CD4-positive, alpha-beta T cell treated with Interleukin-6 at 100 ng/mL for 8 hours (primary cell): Measurements from ENCODE around the gene S100A16.

ENCODE experiments used
- DNase-seq: peaks from one replicate; pipeline ENCODE4 v3.0.0-alpha.2; 2020; ENCODE audit warnings: mixed read lengths, low spot score

The S100A16 gene

DNA sequence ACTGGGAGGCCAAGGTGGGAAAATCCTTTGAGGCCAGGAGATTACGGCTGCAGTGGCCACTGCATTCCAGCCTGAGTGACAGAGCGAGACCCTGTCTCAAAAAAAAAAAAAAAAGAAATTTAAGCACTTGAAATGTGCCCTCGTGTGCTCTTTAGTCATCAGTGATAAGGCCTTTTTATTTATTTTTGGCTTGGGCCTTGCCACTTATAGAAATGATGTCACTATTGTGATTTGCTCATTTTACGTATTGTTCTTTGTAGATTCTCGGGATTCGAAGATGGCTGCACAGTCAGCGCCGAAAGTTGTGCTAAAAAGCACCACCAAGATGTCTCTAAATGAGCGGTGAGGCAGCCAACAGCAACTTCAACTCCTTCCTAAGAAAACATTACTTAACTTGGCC, 23.4 kb upstream of the S100A16 start:
- no peak for DNase-seq

DNA sequence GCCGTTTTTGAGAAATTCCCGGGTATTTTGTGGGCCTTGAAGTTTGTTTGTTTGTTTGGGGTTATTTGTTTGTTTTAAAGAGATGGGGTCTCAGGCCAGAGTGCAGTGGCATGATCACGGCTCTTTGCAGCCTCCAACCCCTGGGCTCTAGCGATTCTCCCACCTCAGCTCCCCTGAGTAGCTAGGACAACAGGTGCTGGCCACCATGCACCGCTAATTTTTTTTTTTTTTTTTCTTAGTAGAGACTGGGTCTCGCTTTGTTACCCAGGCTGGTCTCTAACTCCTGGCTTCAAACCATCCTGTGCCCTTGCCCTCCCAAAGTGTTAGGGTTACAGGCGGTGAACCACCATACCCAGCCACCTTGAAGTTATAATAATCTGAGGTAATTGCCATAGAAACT, 22.9 kb upstream of the S100A16 start:
- no peak for DNase-seq

DNA sequence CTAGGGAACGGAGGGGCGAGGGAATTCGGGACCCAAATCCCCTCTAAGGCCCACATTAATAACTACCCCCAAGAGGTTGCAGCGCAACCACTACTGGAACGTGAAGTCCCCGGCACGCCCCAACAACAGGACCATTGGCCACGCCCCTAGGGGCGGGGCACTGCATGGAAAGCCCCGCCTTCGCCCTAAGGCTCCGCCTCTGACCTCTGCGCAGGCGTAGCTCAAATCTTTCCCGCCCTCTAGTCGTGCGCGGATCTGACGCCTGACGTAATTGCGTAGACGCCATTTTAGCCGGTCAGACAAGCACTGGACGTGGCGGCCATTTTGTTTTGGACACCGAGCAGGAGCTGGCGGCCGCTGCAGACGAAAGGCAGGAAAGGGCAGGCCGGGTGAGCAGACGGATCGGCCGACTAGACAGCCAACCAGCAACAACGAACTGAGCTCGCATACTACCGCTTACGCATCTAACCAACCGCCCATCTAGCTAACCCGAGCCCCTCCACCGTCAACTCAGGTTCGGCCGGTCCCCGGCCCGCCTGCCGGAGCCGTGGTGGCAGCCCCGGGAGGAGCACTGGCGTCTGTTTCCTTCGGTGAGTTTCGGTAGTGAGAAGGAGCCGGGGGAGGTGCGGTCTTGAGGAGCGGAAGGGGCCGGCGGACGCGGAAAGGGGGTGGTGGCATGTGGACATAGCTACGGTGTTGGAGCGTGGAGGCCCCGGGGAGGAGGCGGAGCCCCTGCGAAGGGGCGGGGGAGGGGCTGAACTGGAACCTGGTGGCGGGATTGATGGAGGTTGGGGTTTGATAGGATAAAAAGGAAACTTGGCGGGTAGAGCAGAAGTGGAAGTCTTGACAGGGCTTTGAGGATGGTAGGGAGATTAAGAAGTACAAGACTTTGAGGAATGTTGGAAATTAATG, 21.1 kb upstream of the S100A16 start, which contains the start of gene CHTOP:
TSS of gene CHTOP (plus strand) at position 313 of the 912 bp plus-strand sequence. CDS start 2,523 bp downstream, outside the sequence.
- peak; percentile 95 for DNase-seq

DNA sequence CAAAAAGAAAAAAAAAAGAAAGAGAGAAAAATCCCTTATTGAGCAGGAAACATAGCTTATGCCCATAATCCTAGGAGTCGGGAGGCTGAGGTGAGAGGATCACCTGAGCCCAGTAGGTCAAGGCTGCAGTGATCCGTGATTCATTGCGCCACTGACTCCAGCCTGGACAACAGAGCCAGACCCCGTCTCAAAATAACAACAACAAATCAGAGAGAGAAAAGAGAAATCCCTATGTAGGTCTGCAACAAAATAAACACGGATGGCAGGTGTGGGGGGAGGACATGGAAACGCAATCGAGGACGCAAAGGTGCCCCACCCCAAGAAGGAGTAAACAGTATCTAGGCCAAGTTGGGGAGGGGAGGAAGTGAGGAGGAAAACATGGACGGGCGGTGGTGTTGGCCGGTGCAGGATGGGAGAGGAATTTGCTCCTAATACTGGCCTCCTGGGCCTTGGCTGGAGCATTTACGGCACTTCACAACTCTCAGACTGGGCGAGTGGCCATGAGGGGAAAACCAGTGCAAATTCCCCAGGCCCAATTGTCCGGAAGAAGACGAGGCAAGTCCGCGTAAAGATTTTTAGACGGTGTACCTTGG, 20.3 kb upstream of the S100A16 start:
- no peak for DNase-seq

DNA sequence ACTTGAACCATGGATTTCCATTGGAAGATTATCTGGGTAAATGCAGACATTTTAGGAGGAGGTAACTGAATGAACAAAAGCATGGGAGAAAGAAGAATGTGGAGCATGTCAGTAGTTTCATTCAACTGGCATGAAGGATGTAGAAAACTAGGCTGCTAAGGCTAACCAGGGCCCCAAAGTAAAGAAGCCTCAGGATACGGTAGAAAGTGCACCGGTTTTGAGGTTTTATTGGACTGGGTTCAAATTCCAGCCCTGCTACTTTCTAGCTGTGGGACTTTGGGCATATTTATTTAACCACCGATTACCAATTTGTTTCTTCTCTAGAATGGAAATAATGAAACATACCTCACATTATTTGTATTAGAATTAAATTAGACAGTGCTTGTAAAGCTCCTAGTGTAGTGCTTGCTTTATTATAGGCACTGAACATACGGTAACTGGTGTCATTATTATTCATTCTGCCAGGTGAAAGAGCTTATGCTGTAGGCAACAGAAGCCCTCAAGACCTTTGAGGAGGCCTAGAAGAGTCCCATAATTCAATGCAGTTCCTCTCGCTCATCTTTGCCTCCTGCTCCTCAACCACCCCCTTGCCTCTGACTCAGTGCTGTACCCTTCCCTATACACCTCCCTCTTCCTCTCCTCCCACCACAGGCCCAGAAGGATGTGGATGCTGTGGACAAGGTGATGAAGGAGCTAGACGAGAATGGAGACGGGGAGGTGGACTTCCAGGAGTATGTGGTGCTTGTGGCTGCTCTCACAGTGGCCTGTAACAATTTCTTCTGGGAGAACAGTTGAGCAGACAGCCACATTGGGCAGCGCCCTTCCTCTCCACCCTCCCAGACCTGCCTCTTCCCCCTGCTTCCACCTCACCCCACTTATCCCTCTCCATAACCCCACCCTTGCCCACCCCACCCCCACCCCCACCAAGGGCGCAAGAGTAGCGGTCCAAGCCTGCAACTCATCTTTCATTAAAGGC, 18.4 kb upstream of the S100A16 start:
- DNase-seq = no peak

DNA sequence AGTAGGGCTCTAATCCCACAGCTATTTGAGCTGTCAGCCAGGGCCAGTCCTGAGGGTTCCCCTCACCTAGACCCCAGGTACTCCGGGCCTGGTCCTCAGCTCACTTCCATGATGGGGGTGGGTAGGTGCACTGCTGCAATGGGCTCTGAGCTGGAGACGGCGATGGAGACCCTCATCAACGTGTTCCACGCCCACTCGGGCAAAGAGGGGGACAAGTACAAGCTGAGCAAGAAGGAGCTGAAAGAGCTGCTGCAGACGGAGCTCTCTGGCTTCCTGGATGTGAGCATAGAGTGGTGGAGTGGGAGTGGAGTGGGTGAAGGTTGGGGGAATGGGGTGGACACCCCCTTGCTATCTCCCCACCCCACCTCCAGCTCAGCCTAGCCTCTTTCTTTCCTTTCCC, 17.4 kb upstream of the S100A16 start:
- DNase-seq = no peak

GRCh38 chr1:153629971-153630370, 17.0 kb upstream of the S100A16 start:
- no peak for DNase-seq

DNA sequence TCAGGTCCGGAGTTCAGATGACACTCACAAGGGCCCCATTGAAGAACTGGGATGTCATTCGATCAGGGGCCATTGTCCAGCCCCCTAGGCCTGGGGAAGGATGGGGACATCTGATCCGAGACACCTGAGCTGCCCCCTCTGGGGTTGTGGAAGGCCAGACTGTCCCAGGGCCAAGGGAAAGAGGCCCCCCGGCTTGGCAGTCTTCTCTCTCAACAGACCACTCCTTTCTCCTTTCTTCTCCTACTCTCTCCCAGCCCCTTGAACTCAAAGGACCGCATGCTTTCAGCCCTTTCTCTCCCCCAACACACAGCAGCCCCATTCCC, 16.4 kb upstream of the S100A16 start:
- no peak for DNase-seq

DNA sequence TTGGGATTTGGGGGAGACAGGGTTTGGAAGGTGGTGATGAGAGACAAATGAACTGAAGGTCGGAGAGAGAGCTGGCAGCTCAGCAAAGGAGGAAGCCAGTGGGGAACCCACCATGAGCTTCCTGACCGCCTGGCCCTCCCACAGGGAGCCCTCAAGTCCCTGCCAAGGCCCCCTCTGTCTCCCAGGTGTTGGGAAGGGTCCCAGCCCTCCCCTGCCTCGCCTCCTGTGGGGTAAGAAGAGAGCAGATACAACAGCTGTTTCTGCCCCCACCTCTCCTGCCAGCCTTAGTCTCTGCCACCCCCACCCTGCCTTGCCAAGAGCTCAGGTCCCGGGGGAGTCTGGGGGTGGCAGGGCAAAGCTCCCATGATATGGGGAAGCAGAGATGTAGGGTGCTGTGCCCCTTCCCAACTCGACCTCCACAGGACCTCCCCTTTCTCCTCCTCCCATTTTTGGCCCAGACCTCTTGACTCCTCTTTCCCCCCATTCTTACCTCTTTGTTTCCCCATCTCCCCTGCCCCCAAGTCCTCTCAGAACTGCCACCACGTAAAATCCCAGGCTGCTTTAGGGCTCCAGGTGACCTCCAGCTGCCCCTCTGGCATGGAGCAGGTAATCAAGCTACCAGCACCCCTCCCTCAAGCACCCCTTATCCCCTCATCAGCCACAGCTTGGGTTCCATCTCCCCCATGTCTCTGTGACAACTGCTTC, 15.9 kb upstream of the S100A16 start:
- no peak for DNase-seq

DNA sequence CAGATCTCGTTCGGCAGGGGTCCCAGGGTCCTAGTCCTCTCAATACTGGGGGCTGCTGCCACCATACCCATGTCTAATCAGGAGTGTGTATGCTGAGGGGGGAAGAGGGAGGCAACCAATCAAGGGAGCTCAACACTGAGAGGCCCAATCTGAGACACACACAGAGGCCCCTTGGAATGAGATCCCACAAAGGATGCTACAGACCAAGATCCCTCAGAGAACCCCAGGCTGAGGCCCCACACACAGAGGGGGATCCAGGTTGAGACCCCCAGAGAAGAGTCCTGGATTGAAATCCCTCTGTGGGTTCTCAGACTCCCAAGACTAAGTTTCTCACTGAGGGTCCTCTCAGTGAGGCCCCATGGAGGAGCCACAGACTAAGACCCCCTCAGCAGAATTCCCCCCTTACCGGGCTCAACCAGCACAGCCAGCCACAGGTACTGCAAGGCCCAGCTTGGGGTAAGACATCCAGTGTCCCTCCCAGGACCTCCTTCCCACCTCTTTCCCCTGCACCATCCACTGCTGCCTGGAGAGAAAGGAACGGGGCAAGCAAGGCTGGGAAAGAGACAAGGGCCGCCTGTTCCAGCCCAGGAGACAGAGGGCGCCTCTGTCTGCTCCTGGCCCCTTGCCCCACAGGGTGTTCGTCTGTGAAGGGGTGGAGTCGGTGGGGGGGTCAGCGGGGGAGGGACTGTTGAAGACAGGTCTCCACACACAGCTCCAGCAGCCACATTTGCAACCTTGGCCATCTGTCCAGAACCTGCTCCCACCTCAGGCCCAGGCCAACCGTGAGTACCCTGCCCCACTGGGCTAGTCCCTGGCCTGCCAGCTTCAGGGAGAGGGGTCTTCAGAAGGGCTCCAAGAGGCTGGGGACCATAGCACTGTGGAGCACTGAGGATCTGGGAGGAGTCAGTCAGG, 15.0 kb upstream of the S100A16 start, which contains the start of gene S100A1:
TSS of gene S100A1 (plus strand) at position 720 of the 912 bp plus-strand sequence. CDS start 2,088 bp downstream, outside the sequence.
- no peak for DNase-seq

GRCh38 chr1:153626904-153627714, 14.2 kb upstream of the S100A16 start, which contains the start of gene S100A13:
Gene S100A13, minus strand, starts transcription at chr1:153627505. Its CDS starts 1,033 bp downstream, at chr1:153626472.
- no peak for DNase-seq

DNA sequence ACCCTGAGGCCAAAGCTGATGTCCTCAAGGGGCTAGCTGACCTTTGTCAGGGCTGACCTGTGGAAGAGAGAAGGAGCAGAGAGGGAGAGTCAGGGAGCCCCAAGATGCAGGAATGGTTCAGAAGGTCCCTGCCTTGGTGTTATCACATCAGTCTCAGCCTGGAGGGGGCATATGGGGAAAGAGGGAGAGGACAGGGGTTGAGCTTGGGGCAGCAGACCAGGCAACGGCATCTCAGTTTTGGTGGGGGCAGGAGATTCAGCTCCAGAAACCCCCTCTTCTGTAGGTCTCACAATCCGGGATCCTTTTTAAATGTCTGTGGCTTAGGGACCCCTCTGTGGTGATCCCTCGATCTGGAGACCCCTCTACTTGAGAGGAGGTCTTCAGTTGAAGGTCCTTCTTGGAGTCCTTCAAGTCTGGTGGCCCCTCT, 13.6 kb upstream of the S100A16 start:
- no peak for DNase-seq

- no peak for DNase-seq
Observed at GRCh38 chr1:153624965-153625611, 12.2 kb upstream of the S100A16 start.

- no peak for DNase-seq
Observed at GRCh38 chr1:153623101-153623500, 10.2 kb upstream of the S100A16 start.

DNA sequence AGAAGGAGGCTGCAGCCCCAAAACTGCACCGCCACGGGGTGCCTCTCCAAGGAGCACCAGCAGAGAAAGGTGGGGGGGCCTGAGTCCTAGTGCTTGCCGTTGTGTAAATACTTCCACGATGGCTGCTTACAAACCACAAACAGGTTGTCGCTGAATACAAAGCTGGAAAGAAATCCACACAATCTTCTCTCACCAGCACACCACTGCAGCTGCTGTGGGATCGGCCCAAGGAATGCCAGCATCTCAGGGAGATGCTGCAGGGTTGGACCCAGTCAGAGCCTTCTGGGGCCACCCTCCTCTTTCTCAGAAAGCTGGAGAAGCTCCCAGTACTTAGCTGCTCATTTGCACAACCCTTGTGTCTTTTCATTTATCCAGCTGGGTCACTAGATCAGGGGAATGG, 6.2 kb upstream of the S100A16 start:
- DNase-seq = no peak

DNA sequence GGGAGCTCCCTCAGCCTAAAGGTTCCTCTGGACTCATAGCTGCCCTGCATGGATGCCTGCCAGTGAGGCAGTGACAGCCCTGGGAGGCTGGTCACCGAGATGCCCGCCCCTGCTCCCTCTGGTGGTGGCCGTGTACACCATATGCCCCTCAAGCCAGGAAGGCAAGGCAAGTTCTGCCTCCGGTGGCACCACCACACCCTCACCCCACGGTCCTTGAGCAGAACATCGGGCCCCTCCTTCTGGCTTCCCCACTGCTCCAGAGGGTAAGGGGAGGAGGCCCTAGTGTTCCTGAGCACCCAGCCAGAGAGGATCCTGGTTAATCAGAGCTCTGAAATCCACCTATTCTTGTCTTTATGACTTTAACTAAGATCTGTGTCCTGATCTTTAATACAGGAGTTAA, 4.7 kb upstream of the S100A16 start:
- DNase-seq = peak; percentile 75

GRCh38 chr1:153616917-153617311, 4.0 kb upstream of the S100A16 start:
- no peak for DNase-seq

DNA sequence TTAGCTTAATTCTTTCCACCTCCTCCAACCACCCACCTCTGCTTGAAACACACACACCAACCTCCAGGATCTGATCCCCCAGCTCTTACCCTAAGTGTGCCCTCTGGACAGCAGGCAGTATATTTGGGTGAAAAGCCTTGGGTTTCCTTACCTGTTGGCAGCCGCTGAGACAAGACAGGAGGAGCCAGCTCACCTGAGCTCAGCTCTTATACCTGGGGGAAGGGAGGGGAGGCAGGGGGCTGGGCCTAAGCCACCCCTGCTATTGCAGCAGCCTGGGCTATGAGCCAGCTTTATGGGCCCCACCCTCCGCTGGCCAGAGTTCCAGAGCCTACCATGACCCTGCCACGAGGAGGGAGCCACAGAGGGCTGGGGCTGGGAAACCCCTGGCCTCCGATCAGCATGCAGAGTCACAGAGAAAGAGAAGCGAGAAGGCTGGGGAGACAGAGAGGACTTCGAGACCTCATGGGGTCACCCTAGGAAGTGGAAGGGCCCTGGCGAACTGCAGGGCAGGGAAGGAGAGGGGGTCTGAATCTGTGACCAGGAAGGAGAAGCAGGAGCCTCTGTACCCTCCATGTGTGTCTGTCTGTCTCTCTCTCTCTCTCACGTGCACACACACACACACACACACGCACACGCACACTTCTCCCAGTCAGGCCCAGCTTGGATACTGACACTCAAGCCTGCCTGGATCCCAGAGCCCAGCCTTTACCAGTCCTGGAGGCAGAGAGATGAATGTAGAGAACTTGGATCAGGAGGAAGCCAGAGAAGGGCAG, 3.4 kb upstream of the S100A16 start, which contains the start of gene S100A14:
TSS of gene S100A14 (minus strand) at position 182 of the 773 bp plus-strand sequence. CDS start 467 bp downstream, outside the sequence.
- DNase-seq = no peak
